HepG2 (cell line): ENCODE data around the gene RNU7-1. TPM values are rescaled to one million over a fixed set of nuclear protein-coding genes. Genes with fewer than 3 reads are reported as not detected.
A peak's percentile ranks its signal among the peaks of the same experiment; 100 is the strongest.

Experiments
- BORCS8-MEF2B ChIP-seq: sonication (generic); formaldehyde crosslinking; IDR thresholded peaks from 2 replicates; pipeline ENCODE4 v1.8.0; 2022; ENCODE audit warnings: mild to moderate bottlenecking, missing genetic modification reagents
- CBX5 ChIP-seq: sonication (generic); formaldehyde crosslinking; IDR thresholded peaks from 2 replicates; pipeline ENCODE4 v1.4.0; 2020; ENCODE audit warnings: missing genetic modification reagents, borderline replicate concordance
- EED ChIP-seq: sonication (generic); formaldehyde crosslinking; IDR thresholded peaks from 2 replicates; pipeline ENCODE4 v1.5.0; 2020; ENCODE audit warnings: mild to moderate bottlenecking, missing genetic modification reagents
- ETV5 ChIP-seq: IDR thresholded peaks from 2 replicates; pipeline ENCODE4 v1.6.1; 2018; ENCODE audit warnings: missing biosample characterization, missing genetic modification reagents, inconsistent platforms, borderline replicate concordance
- HOXD1 ChIP-seq: sonication (generic); formaldehyde crosslinking; IDR thresholded peaks from 2 replicates; pipeline ENCODE4 v1.5.0; 2020; ENCODE audit warnings: missing genetic modification reagents
- KLF15 ChIP-seq: sonication (generic); formaldehyde crosslinking; IDR thresholded peaks from 2 replicates; pipeline ENCODE4 v1.8.1; 2023; ENCODE audit warnings: borderline replicate concordance, mild to moderate bottlenecking, inconsistent platforms, missing genetic modification reagents, mixed read lengths
- MTA1 ChIP-seq: sonication (generic); formaldehyde crosslinking; IDR thresholded peaks from 2 replicates; pipeline ENCODE4 v1.4.0; 2020; ENCODE audit warnings: missing genetic modification reagents, mild to moderate bottlenecking, borderline replicate concordance
- PHF8 ChIP-seq: sonication (generic); formaldehyde crosslinking; IDR thresholded peaks from 2 replicates; pipeline ENCODE4 v1.5.0; 2020; ENCODE audit warnings: missing genetic modification reagents
- REPIN1 ChIP-seq: sonication (generic); formaldehyde crosslinking; IDR thresholded peaks from 2 replicates; pipeline ENCODE4 v1.8.0; 2022; ENCODE audit warnings: missing genetic modification reagents, low read depth, mild to moderate bottlenecking, borderline replicate concordance
- RXRB ChIP-seq: IDR thresholded peaks from 2 replicates; pipeline ENCODE4 v1.6.1; 2016; ENCODE audit warnings: borderline replicate concordance, missing genetic modification reagents, missing compliant biosample characterization
- SIN3A ChIP-seq: IDR thresholded peaks from 2 replicates; pipeline ENCODE4 v1.6.1; 2011; ENCODE audit warnings: low read depth, mild to moderate bottlenecking, control low read depth, low read length, borderline replicate concordance
- SKI ChIP-seq: fragments of 450-650 bp; IDR thresholded peaks from one replicate; pipeline ENCODE4 v1.6.1; 2018; ENCODE audit warnings: mild to moderate bottlenecking; ENCODE audit not compliant: partially characterized antibody
- SP2 ChIP-seq: sonication (generic); formaldehyde crosslinking; IDR thresholded peaks from 2 replicates; pipeline ENCODE4 v1.5.1; 2020; ENCODE audit warnings: mild to moderate bottlenecking, missing genetic modification reagents
- TP53 ChIP-seq: sonication (generic); formaldehyde crosslinking; conservative IDR thresholded peaks from 2 replicates; pipeline ENCODE4 v1.4.0; 2020; ENCODE audit warnings: missing genetic modification reagents
- ZBTB38 ChIP-seq: sonication (generic); formaldehyde crosslinking; IDR thresholded peaks from 2 replicates; pipeline ENCODE4 v1.5.1; 2020; ENCODE audit warnings: mild to moderate bottlenecking, missing genetic modification reagents
- ZMYM4 ChIP-seq: sonication (generic); formaldehyde crosslinking; IDR thresholded peaks from 2 replicates; pipeline ENCODE4 v1.8.1; 2023; ENCODE audit warnings: mild to moderate bottlenecking, missing genetic modification reagents
- ZNF24 ChIP-seq: fragments of 450-650 bp; IDR thresholded peaks from 2 replicates; pipeline ENCODE4 v1.6.1; 2017; ENCODE audit warnings: antibody characterized with exemption, mild to moderate bottlenecking
- ZNF30 ChIP-seq: sonication (generic); formaldehyde crosslinking; IDR thresholded peaks from 2 replicates; pipeline ENCODE4 v1.5.0; 2020; ENCODE audit warnings: mild to moderate bottlenecking, missing genetic modification reagents
- ZNF552 ChIP-seq: sonication (generic); formaldehyde crosslinking; IDR thresholded peaks from 2 replicates; pipeline ENCODE4 v1.9.0; 2022; ENCODE audit warnings: missing genetic modification reagents, mild to moderate bottlenecking, borderline replicate concordance
- ZNF580 ChIP-seq: IDR thresholded peaks from 2 replicates; pipeline ENCODE4 v1.6.1; 2016; ENCODE audit warnings: low read depth, borderline replicate concordance
- ZNF761 ChIP-seq: sonication (generic); formaldehyde crosslinking; conservative IDR thresholded peaks from 2 replicates; pipeline ENCODE4 v1.4.0; 2020; ENCODE audit warnings: mild to moderate bottlenecking, missing genetic modification reagents
- ZSCAN29 ChIP-seq: sonication (generic); formaldehyde crosslinking; conservative IDR thresholded peaks from 2 replicates; pipeline ENCODE4 v1.4.0; 2020; ENCODE audit warnings: mild to moderate bottlenecking, missing genetic modification reagents
- polyA plus RNA-seq, 8 experiments: library from polyadenylated mRNA; depleted of rRNA in 3 of 8; stranded (reverse) in 7 of 8; unstranded in 1 of 8; fragments of >200 nt; fragmentation: Illumina TruSeq in 4 of 8; extraction: Trizol in 4 of 8; gene quantifications; 2 replicates each; pipeline versions ENCODE4 v1.2.1 to v1.2.3, GENCODE V29; 2011 to 2016; ENCODE audit warnings: low read depth in 4 of 8, missing spikeins in 1 of 8, mixed read lengths in 1 of 8; ENCODE audit not compliant: insufficient read depth in 1 of 8
- total RNA-seq, 5 experiments: library from RNA; depleted of rRNA; stranded (reverse); fragments of >200 nt; fragmentation: Illumina TruSeq; extraction: Trizol; gene quantifications; 2 replicates each; pipeline ENCODE4 v1.2.3, GENCODE V29; 2016; ENCODE audit warnings: low read depth in 1 of 5
- TF ChIP-seq, protein P1 (sequence below): sonication (generic); formaldehyde crosslinking; IDR thresholded peaks from 2 replicates; pipeline ENCODE4 v1.8.0; 2022; ENCODE audit warnings: missing genetic modification reagents, mild to moderate bottlenecking, borderline replicate concordance
- TF ChIP-seq, protein P2 (sequence below): sonication (generic); formaldehyde crosslinking; IDR thresholded peaks from 2 replicates; pipeline ENCODE4 v1.4.0; 2020; ENCODE audit warnings: missing genetic modification reagents
- TF ChIP-seq, protein P3 (sequence below): sonication (generic); formaldehyde crosslinking; IDR thresholded peaks from 2 replicates; pipeline ENCODE4 v1.4.0; 2020; ENCODE audit warnings: missing genetic modification reagents, borderline replicate concordance

Gene RNU7-1
- total and polyA plus RNA-seq, 2 of the 13 experiments (the other 11 are each of a cell fraction or from before 2014, with no cell fraction given) = not detected

- TF ChIP-seq KLF15 (CRISPR knock-in tag) (no peak), ZNF552 (CRISPR knock-in tag) (no peak), BORCS8-MEF2B (CRISPR knock-in tag) (peak; percentile 87), ZBTB38 (peak; percentile 93), PHF8 (CRISPR knock-in tag) (peak; percentile 88), TP53 (CRISPR knock-in tag) (peak; percentile 72; the same call in 1 of the 2 replicates), EED (CRISPR knock-in tag) (no peak; the same call in 1 of the 2 replicates), RXRB (CRISPR knock-in tag) (peak; percentile 69; the same call in 1 of the 2 replicates), MTA1 (CRISPR knock-in tag) (peak; percentile 61), ZNF580 (peak; percentile 94), SP2 (CRISPR knock-in tag) (peak; percentile 62; the same call in 1 of the 2 replicates), ZSCAN29 (CRISPR knock-in tag) (0 out of 2 replicates have a peak, but pooled peaks have one; percentile 37), ETV5 (peak; percentile 80), ZNF761 (CRISPR knock-in tag) (0 out of 2 replicates have a peak, but pooled peaks have one; percentile 30), ZMYM4 (peak; percentile 96), SIN3A (peak; percentile 79; the same call in 1 of the 2 replicates), ZNF24 (0 out of 2 replicates have a peak, but pooled peaks have one; percentile 7), CBX5 (peak; percentile 94; the same call in 1 of the 2 replicates), ZNF30 (CRISPR knock-in tag) (no peak), REPIN1 (CRISPR knock-in tag) (peak; percentile 97), HOXD1 (CRISPR knock-in tag) (no peak), SKI (no peak)
- TF ChIP-seq, protein P1, sequence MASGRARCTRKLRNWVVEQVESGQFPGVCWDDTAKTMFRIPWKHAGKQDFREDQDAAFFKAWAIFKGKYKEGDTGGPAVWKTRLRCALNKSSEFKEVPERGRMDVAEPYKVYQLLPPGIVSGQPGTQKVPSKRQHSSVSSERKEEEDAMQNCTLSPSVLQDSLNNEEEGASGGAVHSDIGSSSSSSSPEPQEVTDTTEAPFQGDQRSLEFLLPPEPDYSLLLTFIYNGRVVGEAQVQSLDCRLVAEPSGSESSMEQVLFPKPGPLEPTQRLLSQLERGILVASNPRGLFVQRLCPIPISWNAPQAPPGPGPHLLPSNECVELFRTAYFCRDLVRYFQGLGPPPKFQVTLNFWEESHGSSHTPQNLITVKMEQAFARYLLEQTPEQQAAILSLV (CRISPR knock-in tag) = 0 out of 2 replicates have a peak, but pooled peaks have one; percentile 37
- TF ChIP-seq, protein P2, sequence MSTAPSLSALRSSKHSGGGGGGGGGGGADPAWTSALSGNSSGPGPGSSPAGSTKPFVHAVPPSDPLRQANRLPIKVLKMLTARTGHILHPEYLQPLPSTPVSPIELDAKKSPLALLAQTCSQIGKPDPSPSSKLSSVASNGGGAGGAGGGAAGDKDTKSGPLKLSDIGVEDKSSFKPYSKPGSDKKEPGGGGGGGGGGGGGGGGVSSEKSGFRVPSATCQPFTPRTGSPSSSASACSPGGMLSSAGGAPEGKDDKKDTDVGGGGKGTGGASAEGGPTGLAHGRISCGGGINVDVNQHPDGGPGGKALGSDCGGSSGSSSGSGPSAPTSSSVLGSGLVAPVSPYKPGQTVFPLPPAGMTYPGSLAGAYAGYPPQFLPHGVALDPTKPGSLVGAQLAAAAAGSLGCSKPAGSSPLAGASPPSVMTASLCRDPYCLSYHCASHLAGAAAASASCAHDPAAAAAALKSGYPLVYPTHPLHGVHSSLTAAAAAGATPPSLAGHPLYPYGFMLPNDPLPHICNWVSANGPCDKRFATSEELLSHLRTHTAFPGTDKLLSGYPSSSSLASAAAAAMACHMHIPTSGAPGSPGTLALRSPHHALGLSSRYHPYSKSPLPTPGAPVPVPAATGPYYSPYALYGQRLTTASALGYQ (CRISPR knock-in tag) = no peak
- TF ChIP-seq, protein P3, sequence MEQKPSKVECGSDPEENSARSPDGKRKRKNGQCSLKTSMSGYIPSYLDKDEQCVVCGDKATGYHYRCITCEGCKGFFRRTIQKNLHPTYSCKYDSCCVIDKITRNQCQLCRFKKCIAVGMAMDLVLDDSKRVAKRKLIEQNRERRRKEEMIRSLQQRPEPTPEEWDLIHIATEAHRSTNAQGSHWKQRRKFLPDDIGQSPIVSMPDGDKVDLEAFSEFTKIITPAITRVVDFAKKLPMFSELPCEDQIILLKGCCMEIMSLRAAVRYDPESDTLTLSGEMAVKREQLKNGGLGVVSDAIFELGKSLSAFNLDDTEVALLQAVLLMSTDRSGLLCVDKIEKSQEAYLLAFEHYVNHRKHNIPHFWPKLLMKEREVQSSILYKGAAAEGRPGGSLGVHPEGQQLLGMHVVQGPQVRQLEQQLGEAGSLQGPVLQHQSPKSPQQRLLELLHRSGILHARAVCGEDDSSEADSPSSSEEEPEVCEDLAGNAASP (CRISPR knock-in tag) = 0 out of 2 replicates have a peak, but pooled peaks have one; percentile 16
These were observed 5.9 kb upstream of the RNU7-1 start (continued) for GRCh38 chr12:6937481-6938352.
